Nephron progenitor cell (in vitro differentiated cells): ENCODE data around the gene ZNF273.
"Not testable (repeated sequence)": the region's sequence is repeated elsewhere in the genome, so short reads cannot be mapped to it uniquely, and the experiment has no call there.

ENCODE experiments used
- DNase-seq: peaks from one replicate; pipeline ENCODE4 v3.0.0; 2021
- H3K27ac Mint-ChIP-seq: 2 replicates; pipeline ENCODE4 v1.8.0; 2021; ENCODE audit warnings: mild to moderate bottlenecking, moderate library complexity, mixed read lengths
- H3K27me3 Mint-ChIP-seq: 2 replicates; pipeline ENCODE4 v1.8.0; 2021; ENCODE audit warnings: mild to moderate bottlenecking, low read depth, mixed read lengths; ENCODE audit not compliant: poor library complexity
- H3K36me3 Mint-ChIP-seq: 2 replicates; pipeline ENCODE4 v1.8.0; 2021; ENCODE audit warnings: low read depth, mixed read lengths
- H3K4me1 Mint-ChIP-seq: 2 replicates; pipeline ENCODE4 v1.8.0; 2021; ENCODE audit warnings: mixed read lengths
- H3K4me3 Mint-ChIP-seq: 2 replicates; pipeline ENCODE4 v1.8.0; 2021; ENCODE audit warnings: mild to moderate bottlenecking, moderate library complexity, mixed read lengths
- H3K9me3 Mint-ChIP-seq: 2 replicates; pipeline ENCODE4 v1.8.0; 2021; ENCODE audit warnings: mild to moderate bottlenecking, moderate library complexity, mixed read lengths
- TF ChIP-seq, protein P1 (sequence below): fragments of 200-600 bp; sonication (generic); IDR thresholded peaks from 2 replicates; pipeline ENCODE4 v1.5.0; 2021; ENCODE audit warnings: antibody characterized with exemption

Gene ZNF273

DNA sequence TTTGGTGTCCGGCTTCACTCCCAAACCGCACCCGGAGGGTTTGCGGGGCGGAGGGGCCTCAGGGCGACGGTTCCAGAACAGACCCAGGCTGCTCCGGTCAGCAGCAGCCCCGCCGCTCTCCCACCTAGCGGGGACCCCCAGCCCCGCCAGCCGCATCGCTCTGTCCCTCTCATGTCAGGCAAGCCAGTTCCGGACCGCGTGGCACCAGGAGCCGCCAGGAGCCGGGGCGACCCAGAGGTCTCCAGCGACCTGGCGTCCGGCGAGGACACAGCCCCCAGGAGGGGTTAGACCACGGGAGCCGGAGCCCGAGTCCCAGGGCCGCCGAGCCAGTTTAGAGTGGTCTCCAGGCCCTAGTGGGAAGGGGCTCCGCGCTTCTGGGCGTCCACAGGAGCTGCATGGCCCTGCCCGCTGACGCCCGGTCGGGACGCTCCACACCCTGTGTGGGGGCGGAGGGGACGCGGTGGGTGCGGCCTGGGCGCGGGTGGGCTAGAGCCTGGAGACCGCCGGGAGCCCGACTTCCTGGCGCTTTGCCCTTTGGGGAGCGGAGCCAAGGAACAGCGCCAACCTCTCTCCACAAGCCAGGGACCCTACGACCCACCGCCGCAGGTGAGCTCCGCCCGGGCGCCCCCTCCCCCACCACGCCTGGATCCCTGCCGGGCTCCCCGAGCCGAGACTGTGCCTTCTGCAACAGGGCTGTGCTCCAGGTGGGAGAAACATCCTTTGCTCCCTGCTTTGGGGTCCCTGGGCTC is 44.4 kb downstream of the ZNF273 start:
- peaks cover 60% of the 10 kb centered on the region for H3K27me3 Mint-ChIP-seq
- H3K9me3 Mint-ChIP-seq: no peaks in the 10 kb centered on the region
- TF ChIP-seq, protein P1, sequence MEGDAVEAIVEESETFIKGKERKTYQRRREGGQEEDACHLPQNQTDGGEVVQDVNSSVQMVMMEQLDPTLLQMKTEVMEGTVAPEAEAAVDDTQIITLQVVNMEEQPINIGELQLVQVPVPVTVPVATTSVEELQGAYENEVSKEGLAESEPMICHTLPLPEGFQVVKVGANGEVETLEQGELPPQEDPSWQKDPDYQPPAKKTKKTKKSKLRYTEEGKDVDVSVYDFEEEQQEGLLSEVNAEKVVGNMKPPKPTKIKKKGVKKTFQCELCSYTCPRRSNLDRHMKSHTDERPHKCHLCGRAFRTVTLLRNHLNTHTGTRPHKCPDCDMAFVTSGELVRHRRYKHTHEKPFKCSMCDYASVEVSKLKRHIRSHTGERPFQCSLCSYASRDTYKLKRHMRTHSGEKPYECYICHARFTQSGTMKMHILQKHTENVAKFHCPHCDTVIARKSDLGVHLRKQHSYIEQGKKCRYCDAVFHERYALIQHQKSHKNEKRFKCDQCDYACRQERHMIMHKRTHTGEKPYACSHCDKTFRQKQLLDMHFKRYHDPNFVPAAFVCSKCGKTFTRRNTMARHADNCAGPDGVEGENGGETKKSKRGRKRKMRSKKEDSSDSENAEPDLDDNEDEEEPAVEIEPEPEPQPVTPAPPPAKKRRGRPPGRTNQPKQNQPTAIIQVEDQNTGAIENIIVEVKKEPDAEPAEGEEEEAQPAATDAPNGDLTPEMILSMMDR: no peak
- H3K4me3 Mint-ChIP-seq: peak overlapping the region; percentile 78
- no peaks in the 10 kb centered on the region for H3K36me3 Mint-ChIP-seq
- DNase-seq: peak; percentile 41
- no peak overlapping the region for H3K27ac Mint-ChIP-seq
- H3K4me1 Mint-ChIP-seq: no peaks in the 10 kb centered on the region

- not testable (repeated sequence) for H3K4me1 Mint-ChIP-seq, H3K27ac Mint-ChIP-seq, H3K36me3 Mint-ChIP-seq, H3K4me3 Mint-ChIP-seq, DNase-seq, H3K9me3 Mint-ChIP-seq
- peaks cover 60% of the 10 kb centered on the region for H3K27me3 Mint-ChIP-seq
Measured at GRCh38 chr7:64948774-64949173, 45.7 kb downstream of the ZNF273 start.

DNA sequence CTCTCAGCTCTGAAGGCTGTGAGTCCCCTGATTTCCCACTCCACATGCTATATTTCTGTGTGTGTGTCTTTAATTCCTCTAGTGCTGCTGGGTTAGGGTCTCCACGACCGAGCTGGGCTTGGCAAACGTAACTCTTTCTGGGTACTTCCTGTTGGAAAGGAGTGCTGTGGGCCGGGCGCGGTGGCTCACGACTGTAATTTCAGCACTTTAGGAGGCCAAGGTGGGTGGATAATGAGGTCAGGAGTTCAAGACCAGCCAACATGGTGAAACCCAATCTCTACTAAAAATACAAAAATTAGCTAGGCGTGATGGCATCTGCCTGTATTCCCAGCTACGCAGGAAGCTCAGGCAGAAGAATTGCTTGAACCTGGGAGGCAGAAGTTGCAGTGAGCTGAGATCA is 47.6 kb downstream of the ZNF273 start:
- H3K4me1 Mint-ChIP-seq, H3K27ac Mint-ChIP-seq, H3K4me3 Mint-ChIP-seq, H3K9me3 Mint-ChIP-seq, DNase-seq, H3K36me3 Mint-ChIP-seq: not testable (repeated sequence)
- peaks cover 45% of the 10 kb centered on the region for H3K27me3 Mint-ChIP-seq

DNA sequence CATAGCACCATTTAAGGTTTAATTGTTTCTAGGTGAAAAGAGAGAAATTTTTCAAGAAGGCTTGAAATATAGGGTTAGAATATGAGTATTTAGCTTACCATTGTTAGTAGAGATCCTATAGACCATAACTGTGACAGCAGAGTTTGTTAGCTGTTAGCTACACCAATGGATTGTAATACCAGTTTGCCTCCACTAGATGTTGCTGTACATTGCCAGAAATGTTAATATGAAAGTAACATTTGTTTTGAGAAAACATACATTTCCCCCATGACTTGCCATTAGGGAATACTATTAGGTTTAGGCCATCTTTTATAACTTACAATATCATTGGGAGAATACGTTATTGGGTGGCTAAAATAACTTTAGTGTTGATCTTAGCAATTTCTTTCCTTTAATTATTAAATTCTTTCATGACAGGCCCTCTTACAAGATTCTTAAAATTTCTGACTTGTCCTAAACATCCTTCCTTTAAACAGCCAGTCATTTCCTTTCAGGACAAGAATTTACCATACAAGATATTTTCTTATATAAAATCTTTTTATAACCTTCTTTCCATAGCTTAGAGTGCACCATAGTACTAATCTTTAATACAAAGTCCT is 48.3 kb downstream of the ZNF273 start:
- H3K27me3 Mint-ChIP-seq: peaks cover 38% of the 10 kb centered on the region
- TF ChIP-seq, protein P1: peak; percentile 80
- H3K27ac Mint-ChIP-seq: no peak overlapping the region
- no peaks in the 10 kb centered on the region for H3K36me3 Mint-ChIP-seq
- no peak for DNase-seq
- H3K9me3 Mint-ChIP-seq: peaks cover 10% of the 10 kb centered on the region
- no peaks in the 10 kb centered on the region for H3K4me1 Mint-ChIP-seq
- no peak overlapping the region for H3K4me3 Mint-ChIP-seq

- TF ChIP-seq, protein P1: no peak
- no peaks in the 10 kb centered on the region for H3K27me3 Mint-ChIP-seq
- peaks cover 67% of the 10 kb centered on the region for H3K9me3 Mint-ChIP-seq
- no peak for DNase-seq
- H3K4me1 Mint-ChIP-seq: no peaks in the 10 kb centered on the region
- H3K36me3 Mint-ChIP-seq: no peaks in the 10 kb centered on the region
- no peak overlapping the region for H3K4me3 Mint-ChIP-seq
- H3K27ac Mint-ChIP-seq: no peak overlapping the region
Measured at GRCh38 chr7:64959072-64959747, 56.1 kb downstream of the ZNF273 start.

DNA sequence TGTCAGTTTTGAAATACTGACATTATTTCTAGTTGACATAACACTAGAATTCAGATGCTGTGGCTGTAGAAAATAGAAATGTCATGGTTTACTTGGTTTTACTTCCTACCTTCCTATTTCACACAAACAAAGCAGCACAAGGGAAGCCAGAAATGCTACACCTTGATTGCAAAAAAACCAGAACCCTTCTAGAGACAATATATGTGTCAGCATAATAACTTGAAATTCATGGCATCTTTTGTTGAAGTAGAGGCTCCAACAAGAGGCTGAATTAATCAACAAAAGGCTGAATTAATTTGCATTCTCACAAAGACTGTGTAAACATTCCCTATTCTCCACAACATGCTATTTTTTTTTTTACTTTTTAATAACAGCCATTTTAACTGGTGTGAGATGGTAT is 62.5 kb downstream of the ZNF273 start:
- Mint-ChIP-seq H3K4me3 (no peak overlapping the region), H3K9me3 (peaks cover 73% of the 10 kb centered on the region), H3K36me3 (peaks cover 18% of the 10 kb centered on the region), H3K4me1 (no peaks in the 10 kb centered on the region), H3K27me3 (peaks cover 3% of the 10 kb centered on the region), H3K27ac (no peak overlapping the region)
- TF ChIP-seq, protein P1: no peak
- no peak for DNase-seq
